Thoracic aorta (tissue), 2 donors: ENCODE measurements around the gene CAD. TPM values are rescaled to one million over a fixed set of nuclear protein-coding genes. Genes with fewer than 3 reads are reported as not detected.

Experiments used
- ATAC-seq: fragments of 150-250 bp; one replicate; pipeline ENCODE4 v1.8.0; 2017; ENCODE audit warnings: low read depth; ENCODE audit not compliant: insufficient number of reproducible peaks, low FRiP score
- DNase-seq: peaks from one replicate; pipeline ENCODE4 v3.0.0-alpha.2; 2020; ENCODE audit warnings: low spot score
- H3K27ac ChIP-seq, 2 donors: fragments of 200-600 bp; sonication (generic); 1 replicate in 1 of 2; 2 replicates in 1 of 2; pipeline ENCODE4 v1.5.1; 2016; ENCODE audit warnings: mild to moderate bottlenecking in 2 of 2, moderate library complexity in 2 of 2
- H3K27me3 ChIP-seq: fragments of 200-600 bp; sonication (generic); replicated peaks from 2 replicates; pipeline ENCODE4 v1.6.0; 2016; ENCODE audit warnings: mild to moderate bottlenecking; ENCODE audit not compliant: insufficient read depth
- H3K36me3 ChIP-seq: fragments of 200-600 bp; sonication (generic); one replicate; pipeline ENCODE4 v1.5.1; 2016
- H3K4me1 ChIP-seq, 2 donors: fragments of 200-600 bp; sonication (generic); 1 replicate in 1 of 2; 2 replicates in 1 of 2; pipeline versions ENCODE4 v1.5.1 to v1.6.0; 2016; ENCODE audit warnings: low read depth in 2 of 2, mild to moderate bottlenecking in 1 of 2; ENCODE audit not compliant: control insufficient read depth in 1 of 2
- H3K4me3 ChIP-seq: fragments of 200-600 bp; sonication (generic); 2 replicates; pipeline ENCODE4 v1.5.1; 2016; ENCODE audit warnings: mild to moderate bottlenecking
- H3K9me3 ChIP-seq: fragments of 200-600 bp; sonication (generic); 2 replicates; pipeline ENCODE4 v1.5.1; 2016
- total RNA-seq, 2 donors: library from RNA; depleted of rRNA; stranded (reverse); fragments of >200 nt; gene quantifications; one replicate each; pipeline versions ENCODE4 v1.1.0 to v1.2.3, GENCODE V29; 2016
- TF ChIP-seq, protein P1 (sequence below): fragments of 200-600 bp; sonication (generic); IDR thresholded peaks from one replicate; pipeline ENCODE4 v1.5.1; 2019; ENCODE audit warnings: antibody characterized with exemption

CAD gene
- total RNA-seq, 2 donors from 2014 or later: 16.2 to 25.0 TPM

- no peaks in the 10 kb centered on the region for H3K36me3 ChIP-seq
- H3K4me3 ChIP-seq: no peak overlapping the region
- no peaks in the 10 kb centered on the region for H3K27me3 ChIP-seq
- ATAC-seq (no peak), DNase-seq (no peak)
- H3K9me3 ChIP-seq: no peaks in the 10 kb centered on the region
- H3K27ac ChIP-seq: no peak overlapping the region
- peaks cover 0 to 3% of the 10 kb centered on the region in 2 donors for H3K4me1 ChIP-seq
- TF ChIP-seq, protein P1, sequence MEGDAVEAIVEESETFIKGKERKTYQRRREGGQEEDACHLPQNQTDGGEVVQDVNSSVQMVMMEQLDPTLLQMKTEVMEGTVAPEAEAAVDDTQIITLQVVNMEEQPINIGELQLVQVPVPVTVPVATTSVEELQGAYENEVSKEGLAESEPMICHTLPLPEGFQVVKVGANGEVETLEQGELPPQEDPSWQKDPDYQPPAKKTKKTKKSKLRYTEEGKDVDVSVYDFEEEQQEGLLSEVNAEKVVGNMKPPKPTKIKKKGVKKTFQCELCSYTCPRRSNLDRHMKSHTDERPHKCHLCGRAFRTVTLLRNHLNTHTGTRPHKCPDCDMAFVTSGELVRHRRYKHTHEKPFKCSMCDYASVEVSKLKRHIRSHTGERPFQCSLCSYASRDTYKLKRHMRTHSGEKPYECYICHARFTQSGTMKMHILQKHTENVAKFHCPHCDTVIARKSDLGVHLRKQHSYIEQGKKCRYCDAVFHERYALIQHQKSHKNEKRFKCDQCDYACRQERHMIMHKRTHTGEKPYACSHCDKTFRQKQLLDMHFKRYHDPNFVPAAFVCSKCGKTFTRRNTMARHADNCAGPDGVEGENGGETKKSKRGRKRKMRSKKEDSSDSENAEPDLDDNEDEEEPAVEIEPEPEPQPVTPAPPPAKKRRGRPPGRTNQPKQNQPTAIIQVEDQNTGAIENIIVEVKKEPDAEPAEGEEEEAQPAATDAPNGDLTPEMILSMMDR: no peak
These were observed 60.8 kb downstream of the CAD start for GRCh38 chr2:27278010-27278409.

DNA sequence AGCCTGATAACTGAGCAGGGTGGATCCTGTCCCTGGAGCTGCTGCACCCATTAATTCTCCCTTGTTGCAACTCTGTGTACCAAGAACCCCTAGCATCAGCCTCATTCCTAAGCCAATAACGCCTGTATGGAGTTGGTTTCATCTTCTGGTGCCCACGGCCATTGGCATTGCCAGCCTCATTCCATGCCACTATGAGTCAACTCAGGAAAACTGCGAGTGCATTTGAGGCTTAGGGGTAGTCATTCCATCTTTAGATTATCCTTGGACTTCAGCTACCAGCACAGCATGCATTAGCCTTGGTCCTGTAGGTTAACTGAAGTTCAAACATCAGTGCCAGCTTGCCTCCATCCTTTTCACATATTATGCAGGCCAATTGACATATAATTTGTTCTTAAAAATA is 63.7 kb downstream of the CAD start:
- TF ChIP-seq, protein P1: no peak
- ATAC-seq (no peak), DNase-seq (no peak)
- H3K27me3 ChIP-seq: no peaks in the 10 kb centered on the region
- H3K9me3 ChIP-seq: no peaks in the 10 kb centered on the region
- H3K4me3 ChIP-seq: no peak overlapping the region
- no peaks in the 10 kb centered on the region for H3K36me3 ChIP-seq
- H3K4me1 ChIP-seq: peaks cover 0 to 3% of the 10 kb centered on the region in 2 donors
- H3K27ac ChIP-seq: no peak overlapping the region

DNA sequence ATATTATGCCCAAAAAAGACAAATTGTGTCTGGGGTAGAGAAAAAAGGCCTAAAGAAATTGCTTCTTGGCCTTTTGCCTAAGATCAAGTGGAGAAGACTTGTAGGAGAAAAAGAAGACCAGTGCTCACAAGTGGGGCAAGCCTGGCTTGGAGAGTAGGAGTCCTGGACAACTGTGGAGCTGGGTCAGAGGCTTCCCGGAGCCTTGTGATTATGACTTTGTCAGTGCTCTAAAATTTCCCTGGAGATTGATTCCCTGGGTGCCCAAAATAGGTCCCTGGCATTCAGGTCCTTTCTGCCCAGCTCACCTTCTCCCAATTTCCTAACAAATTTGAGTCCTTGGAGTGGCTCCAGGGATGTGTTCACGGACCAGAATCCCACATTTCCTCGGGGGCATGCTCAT is 64.3 kb downstream of the CAD start:
- no peaks in the 10 kb centered on the region for H3K27me3 ChIP-seq
- H3K9me3 ChIP-seq: no peaks in the 10 kb centered on the region
- H3K27ac ChIP-seq: no peak overlapping the region
- DNase-seq: no peak
- TF ChIP-seq, protein P1: no peak
- no peaks in the 10 kb centered on the region for H3K36me3 ChIP-seq
- no peak for ATAC-seq
- no peak overlapping the region for H3K4me3 ChIP-seq
- H3K4me1 ChIP-seq: peaks cover 0 to 3% of the 10 kb centered on the region in 2 donors

DNA sequence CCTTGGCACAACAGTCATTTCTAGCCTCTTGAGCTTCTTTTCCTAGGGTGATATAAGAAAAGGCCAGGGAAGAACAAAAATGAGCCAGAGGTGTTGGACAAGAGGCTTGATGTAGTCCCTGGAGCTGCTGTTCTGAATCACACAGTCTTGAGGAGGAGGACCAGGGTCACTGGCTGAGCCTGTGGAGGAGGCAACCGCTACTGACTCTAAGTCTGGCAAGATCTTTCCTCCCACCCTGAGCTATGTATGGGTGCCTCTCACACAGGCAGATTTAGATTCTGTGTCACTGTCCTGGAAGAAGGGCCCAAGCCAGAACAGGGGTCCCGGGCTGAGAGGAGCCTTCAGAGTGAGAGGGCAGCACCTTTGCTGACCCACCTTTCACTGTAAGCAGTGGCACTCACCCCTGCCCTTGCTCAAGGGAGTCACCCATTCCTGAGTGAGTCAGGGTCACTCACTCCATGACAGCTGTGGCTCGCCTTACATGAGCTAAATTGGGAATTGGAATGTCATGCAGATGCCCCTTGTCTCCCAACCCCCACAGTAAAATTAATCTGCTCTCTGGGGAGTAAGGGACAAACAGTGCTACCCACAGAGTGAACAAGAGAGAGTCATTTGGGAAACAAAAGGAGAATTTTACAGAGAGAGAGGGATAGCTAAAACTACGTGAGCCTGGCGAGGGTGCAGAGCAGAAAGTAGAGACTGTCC is 64.8 kb downstream of the CAD start, which contains the start of gene TRIM54:
Gene TRIM54 (plus strand): TSS at position 575 of the 705 bp plus-strand sequence. CDS start 303 bp downstream, outside the sequence.
- TF ChIP-seq, protein P1: no peak
- Histone ChIP-seq H3K4me1 (peaks cover 0 to 3% of the 10 kb centered on the region in 2 donors), H3K36me3 (no peaks in the 10 kb centered on the region), H3K27ac (no peak within 1 kb of the TSS), H3K9me3 (no peaks in the 10 kb centered on the region), H3K4me3 (no peak within 1 kb of the TSS), H3K27me3 (no peaks in the 10 kb centered on the region)
- ATAC-seq (no peak), DNase-seq (no peak)

- no peak overlapping the region for H3K4me3 ChIP-seq
- H3K27ac ChIP-seq: no peak overlapping the region
- H3K4me1 ChIP-seq: peaks cover 0 to 3% of the 10 kb centered on the region in 2 donors
- no peaks in the 10 kb centered on the region for H3K36me3 ChIP-seq
- H3K27me3 ChIP-seq: no peaks in the 10 kb centered on the region
- DNase-seq: no peak
- no peak for ATAC-seq
- no peaks in the 10 kb centered on the region for H3K9me3 ChIP-seq
- TF ChIP-seq, protein P1: no peak
These were observed 65.7 kb downstream of the CAD start for GRCh38 chr2:27282892-27283291.
